ENCODE measurements around the gene HES6.
"Not testable (repeated sequence)": the region's sequence is repeated elsewhere in the genome, so short reads cannot be mapped to it uniquely, and the experiment has no call there.

The HES6 gene

GRCh38 chr2:238272156-238272555 lies 32.3 kb upstream of the HES6 start:
- DNase-seq, result no peak

- not testable (repeated sequence) for DNase-seq
Measured at GRCh38 chr2:238271686-238272085, 31.8 kb upstream of the HES6 start.

- no peak for DNase-seq
Measured at GRCh38 chr2:238271061-238271554, 31.3 kb upstream of the HES6 start.

GRCh38 chr2:238270606-238271005 lies 30.8 kb upstream of the HES6 start:
- DNase-seq, result no peak

- no peak for DNase-seq
Measured at GRCh38 chr2:238269741-238270140, 29.9 kb upstream of the HES6 start.

GRCh38 chr2:238267884-238268680 lies 28.2 kb upstream of the HES6 start:
- DNase-seq, result no peak

GRCh38 chr2:238267341-238267710 lies 27.5 kb upstream of the HES6 start:
- DNase-seq, result no peak

GRCh38 chr2:238265605-238266004 lies 25.8 kb upstream of the HES6 start:
- no peak for DNase-seq

GRCh38 chr2:238264072-238264460 lies 24.2 kb upstream of the HES6 start:
- DNase-seq, result no peak

- DNase-seq, result peak; percentile 34 to 81
Measured at GRCh38 chr2:238263204-238264071, 23.6 kb upstream of the HES6 start.

GRCh38 chr2:238262496-238263122 lies 22.8 kb upstream of the HES6 start:
- DNase-seq, result no peak

- DNase-seq, result no peak
Measured at GRCh38 chr2:238261718-238262375, 22.0 kb upstream of the HES6 start.

- DNase-seq, result no peak
Measured at GRCh38 chr2:238260883-238261282, 21.0 kb upstream of the HES6 start.

- no peak for DNase-seq
Measured at GRCh38 chr2:238259061-238260020, 19.5 kb upstream of the HES6 start.

GRCh38 chr2:238257786-238258700 lies 18.2 kb upstream of the HES6 start:
- no peak for DNase-seq

- peak in 1 of 2 experiments; percentile 68 for DNase-seq
Measured at GRCh38 chr2:238256594-238257104, 16.8 kb upstream of the HES6 start.

- DNase-seq, result no peak
Measured at GRCh38 chr2:238256111-238256510, 16.3 kb upstream of the HES6 start.

- no peak for DNase-seq
Measured at GRCh38 chr2:238255636-238256035, 15.8 kb upstream of the HES6 start.

- DNase-seq, result no peak
Measured at GRCh38 chr2:238255151-238255551, 15.3 kb upstream of the HES6 start.

GRCh38 chr2:238254095-238254723 lies 14.4 kb upstream of the HES6 start:
- no peak for DNase-seq

Measured in NCI-H446 (cell line).